ENCODE results near the gene FAM174C.
A peak's percentile ranks its signal among the peaks of the same experiment; 100 is the strongest.
"Not testable (repeated sequence)": the region's sequence is repeated elsewhere in the genome, so short reads cannot be mapped to it uniquely, and the experiment has no call there.

FAM174C gene

GRCh38 chr19:1237027-1237659 is 38.2 kb upstream of the FAM174C start:
- DNase-seq (ENCODE audit: low read depth in 2 of 2) = no peak

GRCh38 chr19:1237754-1238368 is 37.5 kb upstream of the FAM174C start, which contains the start of gene CBARP:
CBARP (minus strand) TSS chr19:1238005; CDS start chr19:1236100, 1,905 bp downstream.
- DNase-seq (ENCODE audit: low read depth in 2 of 2) = no peak

GRCh38 chr19:1238369-1239303 is 36.7 kb upstream of the FAM174C start:
- no peak for DNase-seq (ENCODE audit: low read depth in 2 of 2)

GRCh38 chr19:1239420-1239795 is 35.9 kb upstream of the FAM174C start:
- no peak for DNase-seq (ENCODE audit: low read depth in 2 of 2)

DNA sequence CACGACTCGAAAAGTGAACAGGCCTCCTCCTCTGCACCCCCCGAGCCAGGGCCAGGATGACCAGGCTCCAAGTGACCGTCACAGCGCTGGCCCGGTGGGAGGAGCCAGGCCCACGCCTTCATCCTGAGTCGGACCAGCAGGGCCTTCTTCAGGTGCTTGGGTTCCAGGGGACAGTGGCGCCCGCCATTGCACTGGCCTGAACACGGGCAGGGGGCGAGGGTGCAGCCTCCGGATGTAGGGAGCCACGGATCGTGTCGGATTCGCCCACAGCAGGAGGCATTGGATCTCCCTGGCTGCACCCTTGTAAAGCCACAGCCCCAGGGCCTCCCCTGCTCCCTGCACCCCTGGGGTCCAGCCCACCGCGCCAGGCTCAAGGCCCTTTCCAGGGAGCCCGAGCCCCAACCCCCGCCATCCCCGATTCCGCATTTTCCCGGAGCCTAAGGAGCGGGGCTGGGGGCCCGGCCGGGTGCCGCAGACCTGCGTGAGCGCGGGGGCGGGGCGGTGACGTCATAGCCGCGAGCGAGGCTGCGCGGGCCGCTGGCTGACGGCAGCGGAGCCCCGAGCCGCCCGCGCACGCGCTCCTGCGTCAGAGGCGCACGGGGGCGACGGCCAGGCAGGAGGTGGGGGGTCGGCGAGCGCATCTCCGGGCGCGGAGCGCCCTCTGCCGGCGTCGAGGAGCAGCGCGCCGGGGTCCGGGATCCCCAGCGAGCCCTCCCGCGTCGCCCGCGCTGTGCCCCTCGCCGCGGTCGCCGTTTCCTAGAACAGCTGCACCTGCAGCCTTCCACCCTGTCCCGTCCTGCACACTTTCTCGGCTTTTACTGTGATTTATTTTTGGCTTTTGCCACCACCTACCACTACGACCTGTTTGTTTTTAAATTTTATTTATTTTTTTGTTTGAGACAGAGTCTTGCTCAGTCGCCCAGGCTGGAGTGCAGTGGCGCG is 35.3 kb upstream of the FAM174C start:
- DNase-seq (ENCODE audit: low read depth in 2 of 2) = peak; percentile 89 to 99

DNA sequence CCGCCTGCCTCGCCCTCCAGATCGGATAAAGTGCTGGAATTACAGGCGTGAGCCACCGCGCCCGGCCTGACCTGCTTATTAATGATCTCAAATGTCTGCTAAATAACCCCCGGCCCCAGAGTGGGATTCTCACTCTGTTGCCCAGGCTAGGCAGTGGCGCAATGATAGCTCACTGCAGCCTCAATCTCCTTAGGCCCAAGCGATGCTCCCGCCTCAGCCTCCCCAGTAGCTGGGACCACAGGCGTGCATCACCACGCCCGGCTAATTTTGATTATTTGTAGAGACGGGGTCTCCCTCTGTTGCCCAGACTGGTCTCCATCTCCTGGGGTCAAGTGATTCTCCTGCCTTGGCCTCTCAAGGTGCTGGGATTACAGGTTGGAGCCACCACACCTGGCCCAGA is 34.4 kb upstream of the FAM174C start:
- DNase-seq (ENCODE audit: low read depth in 2 of 2) = no peak

GRCh38 chr19:1241417-1242095 is 33.8 kb upstream of the FAM174C start, which contains the start of gene ATP5F1D:
ATP5F1D (plus strand) TSS chr19:1241751; CDS start chr19:1241851, 100 bp downstream.
- DNase-seq (ENCODE audit: low read depth in 2 of 2) = peak; percentile 90 to 96

- peak; percentile 79 to 84 for DNase-seq (ENCODE audit: low read depth in 2 of 2)
These were observed 31.3 kb upstream of the FAM174C start for GRCh38 chr19:1243768-1244692.

- no peak for DNase-seq (ENCODE audit: low read depth in 2 of 2)
These were observed 30.5 kb upstream of the FAM174C start for GRCh38 chr19:1244693-1245451.

- no peak for DNase-seq (ENCODE audit: low read depth in 2 of 2)
These were observed 29.7 kb upstream of the FAM174C start for GRCh38 chr19:1245494-1246264.

GRCh38 chr19:1246265-1247087 is 28.9 kb upstream of the FAM174C start:
- DNase-seq (ENCODE audit: low read depth in 2 of 2) = not testable (repeated sequence)

- DNase-seq (ENCODE audit: low read depth in 2 of 2) = no peak
These were observed 27.6 kb upstream of the FAM174C start for GRCh38 chr19:1247748-1248138.

DNA sequence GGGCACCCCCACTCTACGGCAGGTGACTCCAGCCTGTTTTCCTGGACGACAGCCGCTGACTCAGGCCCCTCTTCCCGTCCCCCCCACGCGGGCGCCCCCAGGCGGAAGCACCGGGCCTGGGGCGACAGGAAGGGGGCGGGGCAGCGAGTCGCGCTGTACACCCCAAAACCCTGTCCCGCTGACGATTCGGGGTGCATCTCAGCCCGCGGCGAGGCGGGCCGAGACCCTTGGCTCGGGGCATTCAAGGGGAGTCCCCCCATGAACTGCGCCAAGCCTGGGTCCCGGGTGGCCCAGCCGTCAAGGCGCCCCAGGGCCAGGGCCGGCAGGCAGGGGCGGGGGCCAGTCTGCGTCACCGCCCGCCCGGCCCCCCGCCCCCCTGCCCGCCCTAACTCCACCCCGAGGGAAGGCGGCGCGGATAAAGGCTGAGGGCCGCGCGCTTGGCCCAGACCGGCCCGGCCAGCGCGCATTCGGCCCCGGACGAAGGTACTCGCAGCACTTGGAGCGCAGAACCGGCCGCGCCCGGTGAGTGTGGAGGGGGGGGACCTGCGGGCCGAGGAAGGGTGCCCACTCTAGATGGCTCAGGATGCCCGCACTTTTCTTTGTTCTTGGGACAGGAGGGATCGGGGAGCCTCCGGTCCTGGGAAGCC is 27.1 kb upstream of the FAM174C start, which contains the start of gene MIDN:
TSS of gene MIDN (plus strand) at position 445 of the 647 bp plus-strand sequence. CDS start 1,714 bp downstream, outside the sequence.
- peak in 1 of 2 donors; percentile 59 for DNase-seq (ENCODE audit: low read depth in 2 of 2)

DNA sequence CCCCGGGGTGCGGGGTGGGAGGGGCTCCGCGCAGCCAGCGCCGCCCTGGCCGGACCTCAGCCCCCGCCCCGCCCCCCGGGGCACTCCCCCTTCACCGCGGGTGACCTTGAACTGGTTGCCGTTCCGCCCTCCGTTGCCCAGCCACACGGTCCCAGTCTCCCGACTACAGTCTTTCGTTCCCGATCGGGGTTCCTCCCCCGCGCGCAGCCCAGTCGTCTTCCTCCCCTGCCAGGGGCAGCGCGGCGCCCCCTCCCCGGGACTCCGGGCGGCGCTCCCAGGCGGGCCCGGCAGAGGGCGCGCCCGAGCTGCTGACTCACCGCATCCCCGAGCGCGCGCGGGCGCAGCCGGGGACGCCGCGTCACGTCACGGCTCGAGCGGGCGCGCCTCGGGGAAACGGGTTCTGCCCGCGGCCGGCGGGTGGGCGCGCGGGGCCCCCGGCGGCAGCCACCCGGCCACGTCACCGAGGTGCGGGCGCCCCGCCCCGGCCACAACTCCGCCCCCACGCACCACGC is 26.5 kb upstream of the FAM174C start:
- peak; percentile 72 to 78 for DNase-seq (ENCODE audit: low read depth in 2 of 2)

DNA sequence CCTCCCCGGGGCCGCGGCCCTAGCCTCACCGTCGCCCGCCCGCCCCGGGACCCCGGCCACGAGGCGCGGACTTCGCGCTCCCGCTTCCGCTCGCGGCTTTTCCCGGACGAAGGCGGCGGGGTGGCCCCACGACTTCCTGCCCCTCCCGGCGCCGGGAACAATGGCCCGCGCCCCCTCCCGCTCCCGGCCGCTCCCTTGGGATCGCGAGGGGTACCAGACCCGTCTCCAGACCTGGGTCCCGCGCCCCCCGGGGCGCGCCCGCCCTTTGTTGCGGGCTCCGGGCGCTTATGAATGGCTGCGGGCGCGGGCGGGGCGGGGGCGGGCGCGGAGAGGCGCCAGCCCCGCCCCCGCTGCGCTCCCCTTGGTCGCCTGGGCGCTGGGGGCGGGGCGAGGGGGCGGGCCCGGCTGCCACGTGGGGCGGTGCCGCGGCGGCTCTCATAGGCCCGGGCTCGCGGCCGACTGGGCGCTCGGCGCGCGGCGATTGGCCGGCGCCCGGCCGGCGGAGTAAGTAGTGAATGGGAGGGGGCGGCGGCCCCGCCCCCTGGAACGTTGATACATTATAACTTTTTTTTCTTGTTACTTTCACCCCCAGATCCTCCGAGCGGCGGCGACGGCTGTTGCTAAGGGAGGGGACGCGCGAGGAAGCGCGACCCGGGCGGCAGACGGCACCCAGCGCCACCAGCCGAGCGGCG is 25.9 kb upstream of the FAM174C start:
- DNase-seq (ENCODE audit: low read depth in 2 of 2) = peak; percentile 90 to 92

Data from stimulated activated CD8-positive, alpha-beta memory T cell treated with anti-CD3 and anti-CD28 coated beads, Interleukin-2, amount 100 ng/mL, for 48 hours (primary cell).